HepG2 (cell line): ENCODE measurements around the gene MACROD2.

Experiments
- CTCF ChIP-seq: sonication (generic); formaldehyde crosslinking; IDR thresholded peaks from 2 replicates; pipeline ENCODE4 v1.5.0; 2020; ENCODE audit warnings: mild to moderate bottlenecking, missing genetic modification reagents, moderate library complexity
- GABPA ChIP-seq, 2 experiments: IDR thresholded peaks; 2 replicates each; pipeline ENCODE4 v1.6.1; 2011 to 2016; ENCODE audit warnings: low read depth in 2 of 2, low read length in 1 of 2, missing biosample characterization in 1 of 2, missing genetic modification characterization in 1 of 2
- MXI1 ChIP-seq: IDR thresholded peaks from 3 replicates; pipeline ENCODE4 v1.6.1; 2012; ENCODE audit warnings: low read depth, low read length, inconsistent platforms, borderline replicate concordance
- NFIC ChIP-seq: IDR thresholded peaks from 2 replicates; pipeline ENCODE4 v1.6.1; 2012; ENCODE audit warnings: mild to moderate bottlenecking, low read length, inconsistent platforms
- PATZ1 ChIP-seq: sonication (generic); formaldehyde crosslinking; IDR thresholded peaks from 2 replicates; pipeline ENCODE4 v1.4.0; 2020; ENCODE audit warnings: missing genetic modification reagents
- SAP130 ChIP-seq: IDR thresholded peaks from 2 replicates; pipeline ENCODE4 v1.6.1; 2016; ENCODE audit warnings: low read depth

GRCh38 chr20:14972256-14972655, 976.9 kb downstream of the MACROD2 start:
- TF ChIP-seq MXI1 (no peak), CTCF (CRISPR knock-in tag) (no peak), SAP130 (CRISPR knock-in tag) (no peak), NFIC (no peak), PATZ1 (CRISPR knock-in tag) (no peak), GABPA (IDR thresholded peaks at IDR 0.05; ENCODE audit: low read depth, low read length) (no peak), GABPA (CRISPR knock-in tag; IDR thresholded peaks at IDR 0.05; ENCODE audit: low read depth) (no peak)
